ENCODE data around the gene PARD3B. TPM values are rescaled to one million over a fixed set of nuclear protein-coding genes. Genes with fewer than 3 reads are reported as not detected.

PARD3B gene
- total RNA-seq, 1 experiment from 2014 or later = 6.4 TPM

DNA sequence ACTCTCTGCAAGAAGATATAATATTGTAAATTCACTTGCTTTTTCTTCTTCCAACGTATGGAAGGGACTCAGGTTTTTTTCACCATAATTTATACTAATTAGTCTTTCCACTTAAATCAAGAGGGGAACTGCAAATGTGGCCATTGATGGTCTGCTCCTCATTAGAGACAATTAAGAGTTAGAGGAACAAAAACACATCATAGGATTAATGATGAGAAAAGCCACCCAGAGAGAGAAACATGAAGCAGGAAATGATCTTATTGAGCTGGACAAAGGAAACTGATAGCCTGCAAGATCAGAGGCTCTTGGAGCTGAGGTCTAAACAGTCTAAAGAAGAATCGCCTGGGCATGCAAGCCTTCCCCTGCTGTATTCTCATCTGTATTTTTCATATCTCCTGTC lies 985.8 kb downstream of the PARD3B start:
- Mint-ChIP-seq H3K36me3 (ENCODE audit: insufficient read depth in 1 of 3, low read depth in 3 of 3) (peaks cover 0 to 2% (median 0%) of the 10 kb centered on the region in 3 experiments; a peak in 1 of 7 replicates), H3K4me3 (no peak overlapping the region), H3K4me1 (peaks cover 11 to 14% of the 10 kb centered on the region in 2 experiments), H3K27me3 (ENCODE audit: low read depth) (no peaks in the 10 kb centered on the region), H3K27ac (no peak overlapping the region), H3K9me3 (no peaks in the 10 kb centered on the region)
- H2AK5ac ChIP-seq (ENCODE audit: insufficient read length, low read length) = no peak overlapping the region
- no peak overlapping the region for H3K14ac ChIP-seq (ENCODE audit: insufficient read depth, low read length)
- no peaks in the 10 kb centered on the region for H3K4me1 ChIP-seq (ENCODE audit: insufficient read depth, low read length)
- no peaks in the 10 kb centered on the region for H3K23me2 ChIP-seq (ENCODE audit: insufficient read length, low read depth, low read length, poor library complexity, severe bottlenecking)
- no peak overlapping the region for H4K8ac ChIP-seq (replicated peaks; ENCODE audit: insufficient read length, low read depth, low read length)
- no peak overlapping the region for H2BK20ac ChIP-seq (ENCODE audit: low read depth, low read length, poor library complexity, severe bottlenecking)
- no peak overlapping the region for H3T11ph ChIP-seq (ENCODE audit: low read length)
- no peak overlapping the region for H4K91ac ChIP-seq (ENCODE audit: insufficient read length, low read depth, low read length)
- H3K79me2 ChIP-seq (ENCODE audit: insufficient read depth, low read length) = no peaks in the 10 kb centered on the region
- no peak overlapping the region for H3K27ac ChIP-seq (ENCODE audit: insufficient read length, low read depth, low read length)
- no peak overlapping the region for H3K4me2 ChIP-seq (ENCODE audit: insufficient read depth, insufficient read length, low read length)
- H3K56ac ChIP-seq (ENCODE audit: insufficient read length, low read depth, low read length) = no peak overlapping the region
- no peak for DNase-seq
- H4K20me1 ChIP-seq (ENCODE audit: control insufficient read depth, insufficient read depth, insufficient read length) = no peaks in the 10 kb centered on the region
- H3K9me3 ChIP-seq (ENCODE audit: control insufficient read depth, low read depth, low read length) = no peaks in the 10 kb centered on the region
- no peak overlapping the region for H2BK12ac ChIP-seq (ENCODE audit: insufficient read length, low read depth, low read length)
- no peak overlapping the region for H3K9ac ChIP-seq (ENCODE audit: extremely low read depth, insufficient read length, low read length)
- no peak overlapping the region for H2BK5ac ChIP-seq (ENCODE audit: insufficient read length, low read length)
- no peak overlapping the region for H3K4ac ChIP-seq (ENCODE audit: low read depth, low read length)
- no peak overlapping the region for H3K23ac ChIP-seq (ENCODE audit: insufficient read length, low read depth, low read length)
- no peaks in the 10 kb centered on the region for H3K79me1 ChIP-seq (ENCODE audit: insufficient read depth, low read depth, low read length, poor library complexity, severe bottlenecking)
- H2BK15ac ChIP-seq (ENCODE audit: low read depth, low read length) = no peak overlapping the region
- no peak overlapping the region for H2BK120ac ChIP-seq (ENCODE audit: low read depth, low read length, poor library complexity, severe bottlenecking)
- no peaks in the 10 kb centered on the region for H3K27me3 ChIP-seq (ENCODE audit: insufficient read depth, low read length)
- no CpG with 5 or more reads among the region's 2 CpGs for WGBS (ENCODE audit: extremely low coverage, insufficient read length, low lambda C conversion rate)
- H2AFZ ChIP-seq (ENCODE audit: low read length) = no peak overlapping the region
- H4K5ac ChIP-seq (ENCODE audit: insufficient read length, low read depth, low read length) = no peak overlapping the region
- no peak overlapping the region for H3K18ac ChIP-seq (ENCODE audit: insufficient read length, low read depth, low read length)
- TF ChIP-seq, protein P1, sequence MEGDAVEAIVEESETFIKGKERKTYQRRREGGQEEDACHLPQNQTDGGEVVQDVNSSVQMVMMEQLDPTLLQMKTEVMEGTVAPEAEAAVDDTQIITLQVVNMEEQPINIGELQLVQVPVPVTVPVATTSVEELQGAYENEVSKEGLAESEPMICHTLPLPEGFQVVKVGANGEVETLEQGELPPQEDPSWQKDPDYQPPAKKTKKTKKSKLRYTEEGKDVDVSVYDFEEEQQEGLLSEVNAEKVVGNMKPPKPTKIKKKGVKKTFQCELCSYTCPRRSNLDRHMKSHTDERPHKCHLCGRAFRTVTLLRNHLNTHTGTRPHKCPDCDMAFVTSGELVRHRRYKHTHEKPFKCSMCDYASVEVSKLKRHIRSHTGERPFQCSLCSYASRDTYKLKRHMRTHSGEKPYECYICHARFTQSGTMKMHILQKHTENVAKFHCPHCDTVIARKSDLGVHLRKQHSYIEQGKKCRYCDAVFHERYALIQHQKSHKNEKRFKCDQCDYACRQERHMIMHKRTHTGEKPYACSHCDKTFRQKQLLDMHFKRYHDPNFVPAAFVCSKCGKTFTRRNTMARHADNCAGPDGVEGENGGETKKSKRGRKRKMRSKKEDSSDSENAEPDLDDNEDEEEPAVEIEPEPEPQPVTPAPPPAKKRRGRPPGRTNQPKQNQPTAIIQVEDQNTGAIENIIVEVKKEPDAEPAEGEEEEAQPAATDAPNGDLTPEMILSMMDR (conservative IDR thresholded peaks at IDR 0.05) = no peak

Measured in H9 (cell line).